ENCODE data around the gene KIR2DL3. TPM values are rescaled to one million over a fixed set of nuclear protein-coding genes. Genes with fewer than 3 reads are reported as not detected.

KIR2DL3 gene
- not detected in 2 replicates for total RNA-seq

GRCh38 chr19:54738306-54738705 is at the start of gene KIR2DL3:
Gene KIR2DL3, plus strand, starts transcription at chr19:54738513. Its CDS starts 33 bp downstream, at chr19:54738546.

DNA sequence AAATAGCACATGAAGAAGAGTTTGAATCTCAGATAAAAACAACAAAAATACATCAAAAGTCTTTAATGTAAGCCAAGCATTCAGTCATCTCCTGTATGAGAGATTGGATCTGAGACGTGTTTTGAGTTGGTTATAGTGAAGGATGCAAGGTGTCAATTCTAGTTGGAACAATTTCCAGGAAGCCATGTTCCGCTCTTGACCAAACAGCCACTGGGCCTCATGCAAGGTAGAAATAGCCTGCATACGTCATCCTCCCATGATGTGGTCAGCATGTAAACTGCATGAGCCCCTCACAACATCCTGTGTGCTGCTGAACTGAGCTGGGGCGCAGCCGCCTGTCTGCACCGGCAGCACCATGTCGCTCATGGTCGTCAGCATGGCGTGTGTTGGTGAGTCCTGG is 14.2 kb upstream of the KIR2DL3 start, which contains the start of gene KIR3DL3:
TSS of gene KIR3DL3 (plus strand) at position 301 of the 400 bp plus-strand sequence. CDS start at position 356, 55 bp downstream.

DNA sequence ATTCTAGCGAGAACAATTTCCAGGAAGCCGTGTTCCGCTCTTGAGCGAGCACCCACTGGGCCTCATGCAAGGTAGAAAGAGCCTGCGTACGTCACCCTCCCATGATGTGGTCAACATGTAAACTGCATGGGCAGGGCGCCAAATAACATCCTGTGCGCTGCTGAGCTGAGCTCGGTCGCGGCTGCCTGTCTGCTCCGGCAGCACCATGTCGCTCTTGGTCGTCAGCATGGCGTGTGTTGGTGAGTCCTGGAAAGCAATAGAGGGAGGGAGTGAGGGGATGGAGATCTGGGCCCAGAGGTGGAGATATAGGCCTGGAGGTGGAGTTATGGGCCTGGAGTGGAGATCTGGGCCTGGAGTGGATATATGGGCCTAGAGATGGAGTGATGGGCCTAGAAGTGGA is 31.3 kb downstream of the KIR2DL3 start, which contains the start of gene KIR2DL1:
TSS of gene KIR2DL1 (plus strand) at position 148 of the 400 bp plus-strand sequence. CDS start at position 206, 58 bp downstream.

Small RNA genes within 50 kb of the gene (small RNA-seq; reads per million reads assigned to genes)
- not detected for gene AC245128.2
- gene KIR3DP1 = not detected

Other genes with a start within 250 kb of the KIR2DL3 start
- not detected in 2 replicates for gene LAIR2, start 235.7 kb upstream of the KIR2DL3 start, total RNA-seq
- gene LILRA2, start 164.7 kb upstream of the KIR2DL3 start, total RNA-seq = not detected in 2 replicates
- gene LILRA1, start 144.9 kb upstream of the KIR2DL3 start, total RNA-seq = not detected in 2 replicates
- gene LILRB1, start 108.0 kb upstream of the KIR2DL3 start, total RNA-seq = not detected in 2 replicates
- not detected in 2 replicates for gene LILRB4, start 75.5 kb upstream of the KIR2DL3 start, total RNA-seq
- gene KIR3DL3, start 14.1 kb upstream of the KIR2DL3 start, total RNA-seq = not detected in 2 replicates
- not detected in 2 replicates for gene KIR2DL1, start 31.3 kb downstream of the KIR2DL3 start, total RNA-seq
- not detected in 2 replicates for gene KIR2DL4, start 65.1 kb downstream of the KIR2DL3 start, total RNA-seq
- gene KIR3DL1, start 78.0 kb downstream of the KIR2DL3 start, total RNA-seq = not detected in 2 replicates
- gene KIR2DS4, start 94.2 kb downstream of the KIR2DL3 start, total RNA-seq = not detected in 2 replicates
- not detected in 2 replicates for gene KIR3DL2, start 111.9 kb downstream of the KIR2DL3 start, total RNA-seq
- not detected in 2 replicates for gene FCAR, start 135.7 kb downstream of the KIR2DL3 start, total RNA-seq
- gene NCR1, start 167.6 kb downstream of the KIR2DL3 start, total RNA-seq = not detected in 2 replicates
- not detected in 2 replicates for gene NLRP7, start 209.0 kb downstream of the KIR2DL3 start, total RNA-seq
- gene NLRP2, start 227.9 kb downstream of the KIR2DL3 start, total RNA-seq = under 0.01 TPM in 1 of 2 replicates, not detected in the other